CD4-positive, alpha-beta T cell treated with Interleukin-15 for 4 hours (primary cell): Measurements from ENCODE around the gene GHRHR.

Source experiments
- DNase-seq: peaks from one replicate; pipeline ENCODE4 v3.0.0-alpha.2; 2020; ENCODE audit warnings: low spot score

The GHRHR gene

DNA sequence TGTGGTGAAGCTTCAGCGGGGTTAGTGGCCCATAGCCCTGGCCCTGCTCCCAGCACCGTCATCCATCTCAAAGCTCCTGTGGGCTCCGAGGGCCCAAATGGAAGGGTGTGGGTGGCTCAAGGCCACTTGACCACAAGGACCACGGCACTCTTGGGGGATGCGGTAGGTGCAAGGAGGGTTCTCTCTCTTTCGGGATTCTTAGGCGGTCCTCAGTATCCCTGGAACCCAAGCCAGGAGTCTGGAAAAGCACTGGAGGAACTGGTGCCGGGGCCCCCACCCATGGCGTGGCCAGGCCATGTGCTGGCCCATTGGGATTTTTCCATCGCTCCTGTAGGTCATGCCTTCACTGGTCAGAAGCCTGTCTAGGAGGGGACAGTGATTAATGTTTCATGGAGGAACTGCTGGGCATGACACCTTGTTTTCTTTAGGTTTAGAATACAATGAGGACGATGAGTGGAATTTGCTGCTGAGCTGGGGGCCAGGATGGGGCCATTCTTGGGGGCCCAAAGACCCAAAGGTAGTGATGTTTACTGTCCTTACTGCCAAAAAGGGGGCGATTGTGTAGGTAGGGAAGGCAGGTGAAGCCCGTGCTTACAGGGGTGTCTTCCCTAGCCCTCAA is 35.4 kb upstream of the GHRHR start:
- no peak for DNase-seq

DNA sequence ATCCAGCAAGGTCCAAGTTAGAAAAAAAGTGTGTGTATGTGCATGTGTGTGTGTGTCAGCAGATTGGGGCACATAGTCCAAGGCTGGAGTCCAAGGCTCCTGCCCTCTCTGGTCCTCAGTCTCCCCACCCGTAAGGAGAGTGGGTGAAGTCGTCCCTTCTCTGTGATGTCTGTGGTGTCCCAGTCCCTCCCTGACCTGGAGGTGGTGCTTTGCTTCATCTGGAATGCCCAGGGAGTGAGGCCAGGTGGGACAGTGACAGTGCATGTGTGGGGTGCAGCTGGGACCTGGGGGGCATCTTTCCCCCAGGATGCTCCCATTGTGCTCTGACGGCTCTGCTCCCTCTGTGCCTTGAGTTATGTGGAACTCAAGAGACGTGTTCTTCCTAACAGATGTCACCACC is 34.1 kb upstream of the GHRHR start:
- DNase-seq: no peak

GRCh38 chr7:30930621-30931020 is 33.1 kb upstream of the GHRHR start:
- no peak for DNase-seq

DNA sequence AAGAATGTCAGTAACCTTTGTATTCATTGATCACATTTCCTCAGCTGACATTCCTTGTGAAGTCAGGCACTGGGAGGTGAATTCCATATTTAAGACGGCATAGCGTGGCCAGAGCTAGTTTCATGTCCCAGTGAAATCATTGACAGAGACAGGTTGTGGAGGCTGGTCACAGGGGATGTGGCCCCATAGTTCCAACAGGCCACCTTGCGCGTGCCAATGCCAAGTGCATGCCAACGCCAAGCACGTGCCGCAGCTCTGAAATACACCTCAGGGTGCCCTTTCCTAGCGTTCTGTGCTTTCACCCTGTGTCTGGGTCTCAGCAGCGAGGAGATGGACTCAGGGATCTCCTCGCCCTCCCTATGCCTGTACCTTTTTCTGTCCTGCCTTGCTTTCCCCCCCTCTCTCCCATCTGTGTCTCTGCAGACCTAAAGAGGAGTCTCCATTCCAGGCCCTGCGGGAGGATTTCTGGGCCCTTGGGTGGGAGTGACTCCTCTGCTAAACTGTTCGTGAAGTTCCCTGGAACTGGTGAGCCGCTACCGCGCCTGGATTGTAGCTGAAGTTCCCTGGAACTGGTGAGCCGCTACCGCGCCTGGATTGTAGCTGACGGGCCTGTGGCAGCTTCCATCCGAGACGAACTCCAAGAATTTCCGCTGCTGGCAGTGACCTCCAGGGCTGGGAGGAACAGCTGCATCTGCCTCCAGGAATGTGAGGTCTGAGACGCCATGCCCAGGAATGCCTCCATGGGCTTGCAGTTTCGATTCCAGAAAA is 32.4 kb upstream of the GHRHR start:
- no peak for DNase-seq

DNA sequence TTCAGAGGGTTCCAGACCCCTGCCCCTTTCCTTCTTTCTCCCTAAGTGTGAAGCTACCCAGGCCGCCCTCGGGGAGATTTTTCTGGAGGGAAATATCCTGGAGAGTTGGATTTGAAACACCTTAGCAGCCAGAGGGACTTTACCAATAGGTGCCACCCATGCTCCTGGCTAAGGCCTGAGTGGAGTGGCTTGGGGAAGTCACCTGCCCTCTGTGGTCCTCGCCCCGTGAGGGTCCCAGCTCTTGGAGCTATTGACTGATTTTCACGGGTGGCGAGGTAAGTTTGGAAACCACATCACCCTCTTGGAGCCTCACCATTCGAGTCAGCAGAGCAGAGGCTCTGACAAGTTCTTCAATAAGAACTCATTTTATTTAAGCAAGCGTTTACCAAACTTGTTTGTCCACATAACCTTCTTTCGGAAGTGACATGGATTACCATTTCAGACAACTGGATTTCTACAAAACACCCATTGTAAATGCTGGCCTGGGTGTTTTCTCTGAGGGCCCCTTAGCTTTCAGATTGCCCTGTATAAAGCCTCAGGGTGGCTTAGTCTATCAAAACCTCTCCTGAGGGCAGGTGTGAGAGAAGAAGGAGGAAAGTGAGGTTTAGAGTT is 31.7 kb upstream of the GHRHR start:
- no peak for DNase-seq

- no peak for DNase-seq
Measured at GRCh38 chr7:30932562-30932961, 31.2 kb upstream of the GHRHR start.

DNA sequence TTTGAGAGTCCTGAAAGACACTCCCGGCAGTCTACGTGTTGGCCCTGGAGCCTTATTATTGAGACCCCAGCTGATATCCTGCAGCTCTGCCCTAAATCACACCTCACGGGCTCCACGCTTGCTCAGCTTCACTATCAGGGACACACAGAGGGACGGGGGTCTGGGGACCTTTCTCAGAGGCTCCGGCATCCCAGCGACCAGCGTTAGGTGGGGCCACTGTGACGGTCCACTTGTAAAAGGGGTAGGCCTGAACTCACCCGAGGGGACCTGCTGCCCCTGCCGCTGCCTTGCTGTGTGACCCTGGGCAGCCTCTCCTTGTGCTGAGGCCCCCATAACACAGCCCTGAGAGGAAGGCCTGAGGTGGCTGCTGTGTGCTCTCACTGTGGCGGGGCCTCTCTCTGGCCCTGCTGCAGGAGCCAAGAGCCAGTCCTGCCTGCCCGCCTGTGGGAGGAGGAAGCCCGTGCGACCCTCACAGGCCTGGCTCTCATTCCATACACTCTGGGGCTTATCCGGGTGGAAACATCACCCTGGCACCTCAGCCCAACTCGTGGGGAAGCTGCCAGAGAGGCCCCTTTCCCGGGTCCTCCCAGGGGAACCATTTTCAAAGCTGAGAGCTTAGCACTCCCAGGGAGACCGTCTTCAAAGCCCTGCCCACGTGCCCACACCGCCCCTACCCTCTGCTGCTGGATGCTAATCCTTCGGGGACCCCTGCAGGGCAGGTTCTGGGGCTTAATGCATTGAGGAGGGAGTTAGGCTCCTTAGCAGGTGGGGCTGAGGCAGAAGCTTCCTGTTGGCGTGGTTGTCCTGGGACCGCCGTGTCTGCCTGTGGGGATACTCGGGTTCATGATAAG is 30.4 kb upstream of the GHRHR start:
- DNase-seq: no peak

GRCh38 chr7:30934225-30934624 is 29.5 kb upstream of the GHRHR start:
- no peak for DNase-seq

- no peak for DNase-seq
Measured at GRCh38 chr7:30934732-30935568, 28.8 kb upstream of the GHRHR start.

- DNase-seq: no peak
Measured at GRCh38 chr7:30935569-30935877, 28.2 kb upstream of the GHRHR start.

GRCh38 chr7:30936650-30937245 is 27.0 kb upstream of the GHRHR start:
- no peak for DNase-seq

- DNase-seq: no peak
Measured at GRCh38 chr7:30937416-30937815, 26.3 kb upstream of the GHRHR start.

DNA sequence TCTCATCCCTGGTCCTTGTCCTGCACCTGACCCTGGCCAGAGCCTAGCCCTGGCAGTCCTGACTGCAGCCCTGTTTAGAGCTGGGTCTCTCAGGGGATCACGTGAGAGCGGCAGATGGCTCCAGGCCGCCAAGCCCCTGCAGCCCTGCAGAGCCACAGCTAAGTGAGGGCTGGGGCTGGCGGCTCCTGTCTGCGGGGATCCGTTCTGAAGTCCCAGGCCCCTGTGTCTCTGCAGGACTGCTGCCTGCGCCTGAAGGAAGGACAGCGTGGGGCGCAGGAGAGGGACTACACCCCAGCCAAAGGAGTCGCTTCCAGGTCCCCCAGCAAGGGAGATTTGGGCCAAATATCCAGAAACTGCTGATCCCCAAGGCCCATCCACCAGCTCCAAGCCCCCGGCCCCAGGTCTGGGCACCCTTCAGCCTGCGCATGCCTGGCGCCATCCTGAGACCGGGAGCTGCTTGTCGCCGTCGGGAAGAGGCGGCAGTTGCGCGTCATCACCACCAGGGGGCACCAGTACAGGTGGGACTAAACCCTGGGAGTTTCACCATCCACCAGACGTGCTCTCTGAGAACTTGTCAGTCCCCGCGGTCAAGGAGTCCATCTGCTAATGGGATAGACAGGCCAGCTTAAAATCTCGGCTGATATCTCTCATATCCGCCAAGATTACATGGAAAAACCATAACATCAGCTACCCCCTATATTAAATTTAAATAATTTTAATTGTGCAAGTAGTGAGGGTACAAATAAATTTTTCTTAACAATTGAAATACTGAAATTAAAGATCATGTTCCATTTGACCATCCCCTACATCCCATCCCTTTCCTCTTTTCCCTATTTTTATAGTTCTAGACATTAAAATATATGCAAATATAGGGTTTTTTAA is 25.1 kb upstream of the GHRHR start:
- DNase-seq: peak; percentile 52

- DNase-seq: no peak
Measured at GRCh38 chr7:30941582-30942323, 22.0 kb upstream of the GHRHR start.

DNA sequence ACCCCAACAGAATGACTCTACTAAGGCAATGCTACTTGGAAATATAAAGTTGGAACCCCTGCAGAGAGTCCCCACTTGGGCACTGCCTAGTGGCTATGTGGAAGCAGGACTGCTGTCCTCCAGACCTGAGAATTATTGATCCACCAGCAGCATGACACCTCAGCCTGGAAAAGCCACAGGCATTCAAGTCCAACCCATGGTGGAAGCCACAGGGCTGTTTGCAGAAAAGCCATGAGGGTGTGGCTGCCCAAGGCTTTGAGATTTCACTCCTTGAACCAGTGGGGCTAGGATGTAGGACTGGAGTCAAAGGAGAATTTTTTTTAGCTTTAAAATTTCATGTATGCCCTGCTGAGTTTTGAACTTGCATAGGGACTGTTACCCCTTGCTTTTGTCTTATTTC is 13.6 kb upstream of the GHRHR start:
- no peak for DNase-seq

- no peak for DNase-seq
Measured at GRCh38 chr7:30954914-30955313, 8.8 kb upstream of the GHRHR start.

DNA sequence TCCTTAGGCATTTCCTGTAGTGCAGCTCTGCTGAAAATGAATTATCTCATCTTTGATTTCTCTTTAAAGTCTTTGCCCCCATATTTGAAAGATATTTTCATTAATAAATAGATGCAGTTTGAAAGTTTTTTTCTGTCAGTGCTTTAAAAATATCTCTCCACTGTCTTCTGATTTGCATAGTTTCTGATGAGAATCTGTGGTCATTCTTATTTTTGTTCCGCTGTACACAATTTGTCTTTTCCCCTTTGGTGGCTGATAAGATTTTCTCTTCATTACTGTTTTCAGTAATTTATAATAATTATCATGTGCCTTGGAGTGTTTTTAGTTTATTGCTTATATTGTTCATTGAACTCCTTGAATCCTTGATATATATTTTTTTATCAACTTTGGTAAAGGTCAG is 7.0 kb upstream of the GHRHR start:
- no peak for DNase-seq

- DNase-seq: no peak
Measured at GRCh38 chr7:30965372-30965771, 1.6 kb downstream of the GHRHR start.

DNA sequence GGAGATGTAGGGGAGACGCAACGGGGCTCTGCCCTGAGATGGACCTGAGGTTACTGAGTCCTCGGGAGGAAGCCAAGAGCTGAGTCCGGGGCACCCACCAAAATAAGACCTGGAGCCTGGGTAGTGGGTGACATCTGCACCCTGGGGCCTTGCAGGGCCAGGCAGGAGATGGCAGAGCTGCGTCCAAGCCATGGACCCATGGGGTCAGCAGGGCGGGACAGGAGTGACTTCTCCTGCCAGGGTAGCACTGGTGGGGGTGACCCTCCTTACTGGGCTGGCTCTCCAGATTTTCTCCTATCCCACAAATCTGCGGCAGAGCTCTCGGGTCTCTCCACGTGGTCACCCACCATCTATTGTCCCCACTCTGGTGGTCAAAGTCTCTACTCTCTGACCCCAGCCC is 2.1 kb downstream of the GHRHR start:
- no peak for DNase-seq

GRCh38 chr7:30968294-30968693 is 4.5 kb downstream of the GHRHR start:
- DNase-seq: no peak
